HepG2 (cell line): ENCODE measurements around the gene TTC8. TPM values are rescaled to one million over a fixed set of nuclear protein-coding genes. Genes with fewer than 3 reads are reported as not detected.

Experiments used
- ATF7-NPFF ChIP-seq: sonication (generic); formaldehyde crosslinking; IDR thresholded peaks from 2 replicates; pipeline ENCODE4 v1.8.1; 2023; ENCODE audit warnings: mild to moderate bottlenecking, low read depth, missing genetic modification reagents, moderate library complexity
- FOXM1 ChIP-seq: sonication (generic); formaldehyde crosslinking; IDR thresholded peaks from 2 replicates; pipeline ENCODE4 v1.5.0; 2020; ENCODE audit warnings: missing genetic modification reagents
- HNF4A ChIP-seq: sonication (generic); formaldehyde crosslinking; IDR thresholded peaks from 2 replicates; pipeline ENCODE4 v1.4.0; 2020; ENCODE audit warnings: missing genetic modification reagents
- NCOA5 ChIP-seq: sonication (generic); formaldehyde crosslinking; IDR thresholded peaks from 2 replicates; pipeline ENCODE4 v1.4.0; 2020; ENCODE audit warnings: missing genetic modification reagents
- NFYC ChIP-seq: IDR thresholded peaks from 2 replicates; pipeline ENCODE4 v1.6.1; 2016; ENCODE audit warnings: missing genetic modification reagents, missing compliant biosample characterization
- NR2F6 ChIP-seq, 2 experiments: IDR thresholded peaks; 2 replicates each; pipeline ENCODE4 v1.6.1; 2016; ENCODE audit warnings: antibody characterized with exemption in 1 of 2, mild to moderate bottlenecking in 1 of 2
- RFXANK ChIP-seq: IDR thresholded peaks from 2 replicates; pipeline ENCODE4 v1.6.1; 2016
- RORA ChIP-seq: sonication (generic); formaldehyde crosslinking; IDR thresholded peaks from 2 replicates; pipeline ENCODE4 v1.5.0; 2020; ENCODE audit warnings: mild to moderate bottlenecking, missing genetic modification reagents, moderate library complexity
- SRF ChIP-seq: IDR thresholded peaks from 2 replicates; pipeline ENCODE4 v1.6.1; 2011; ENCODE audit warnings: mild to moderate bottlenecking, low read depth, low read length, moderate library complexity
- ZBTB14 ChIP-seq: sonication (generic); formaldehyde crosslinking; IDR thresholded peaks from 2 replicates; pipeline ENCODE4 v1.4.0; 2020; ENCODE audit warnings: missing genetic modification reagents
- ZBTB49 ChIP-seq: sonication (generic); formaldehyde crosslinking; IDR thresholded peaks from 2 replicates; pipeline ENCODE4 v1.4.0; 2020; ENCODE audit warnings: missing genetic modification reagents, borderline replicate concordance
- ZNF598 ChIP-seq: sonication (generic); formaldehyde crosslinking; IDR thresholded peaks from 2 replicates; pipeline ENCODE4 v1.5.1; 2020; ENCODE audit warnings: mild to moderate bottlenecking, missing genetic modification reagents, borderline replicate concordance
- ZNF83 ChIP-seq: sonication (generic); formaldehyde crosslinking; IDR thresholded peaks from 2 replicates; pipeline ENCODE4 v1.4.0; 2020; ENCODE audit warnings: missing genetic modification reagents, mild to moderate bottlenecking, borderline replicate concordance
- polyA plus RNA-seq, 8 experiments: library from polyadenylated mRNA; depleted of rRNA in 3 of 8; stranded (reverse) in 7 of 8; unstranded in 1 of 8; fragments of >200 nt; fragmentation: Illumina TruSeq in 4 of 8; extraction: Trizol in 4 of 8; gene quantifications; 2 replicates each; pipeline versions ENCODE4 v1.2.1 to v1.2.3, GENCODE V29; 2011 to 2016; ENCODE audit warnings: low read depth in 4 of 8, missing spikeins in 1 of 8, mixed read lengths in 1 of 8; ENCODE audit not compliant: insufficient read depth in 1 of 8
- total RNA-seq, 5 experiments: library from RNA; depleted of rRNA; stranded (reverse); fragments of >200 nt; fragmentation: Illumina TruSeq; extraction: Trizol; gene quantifications; 2 replicates each; pipeline ENCODE4 v1.2.3, GENCODE V29; 2016; ENCODE audit warnings: low read depth in 1 of 5
- TF ChIP-seq, protein P1 (sequence below), 2 experiments: IDR thresholded peaks; 2 replicates each; pipeline ENCODE4 v1.6.1; 2011 to 2012; ENCODE audit warnings: low read length in 2 of 2, borderline replicate concordance in 1 of 2, low read depth in 1 of 2, mild to moderate bottlenecking in 1 of 2, moderate library complexity in 1 of 2
- TF ChIP-seq, protein P2 (sequence below): sonication (generic); formaldehyde crosslinking; IDR thresholded peaks from 2 replicates; pipeline ENCODE4 v1.8.1; 2023; ENCODE audit warnings: mild to moderate bottlenecking, missing genetic modification reagents
- TF ChIP-seq, protein P3 (sequence below): sonication (generic); formaldehyde crosslinking; IDR thresholded peaks from 2 replicates; pipeline ENCODE4 v1.4.0; 2020; ENCODE audit warnings: missing genetic modification reagents, borderline replicate concordance

TTC8 gene
- total and polyA plus RNA-seq, 2 of the 13 experiments (the other 11 are each of a cell fraction or from before 2014, with no cell fraction given): 13.8 to 15.2 TPM

GRCh38 chr14:88824314-88825077 lies at the start of gene TTC8 (continued):
- TF ChIP-seq, protein P1, sequence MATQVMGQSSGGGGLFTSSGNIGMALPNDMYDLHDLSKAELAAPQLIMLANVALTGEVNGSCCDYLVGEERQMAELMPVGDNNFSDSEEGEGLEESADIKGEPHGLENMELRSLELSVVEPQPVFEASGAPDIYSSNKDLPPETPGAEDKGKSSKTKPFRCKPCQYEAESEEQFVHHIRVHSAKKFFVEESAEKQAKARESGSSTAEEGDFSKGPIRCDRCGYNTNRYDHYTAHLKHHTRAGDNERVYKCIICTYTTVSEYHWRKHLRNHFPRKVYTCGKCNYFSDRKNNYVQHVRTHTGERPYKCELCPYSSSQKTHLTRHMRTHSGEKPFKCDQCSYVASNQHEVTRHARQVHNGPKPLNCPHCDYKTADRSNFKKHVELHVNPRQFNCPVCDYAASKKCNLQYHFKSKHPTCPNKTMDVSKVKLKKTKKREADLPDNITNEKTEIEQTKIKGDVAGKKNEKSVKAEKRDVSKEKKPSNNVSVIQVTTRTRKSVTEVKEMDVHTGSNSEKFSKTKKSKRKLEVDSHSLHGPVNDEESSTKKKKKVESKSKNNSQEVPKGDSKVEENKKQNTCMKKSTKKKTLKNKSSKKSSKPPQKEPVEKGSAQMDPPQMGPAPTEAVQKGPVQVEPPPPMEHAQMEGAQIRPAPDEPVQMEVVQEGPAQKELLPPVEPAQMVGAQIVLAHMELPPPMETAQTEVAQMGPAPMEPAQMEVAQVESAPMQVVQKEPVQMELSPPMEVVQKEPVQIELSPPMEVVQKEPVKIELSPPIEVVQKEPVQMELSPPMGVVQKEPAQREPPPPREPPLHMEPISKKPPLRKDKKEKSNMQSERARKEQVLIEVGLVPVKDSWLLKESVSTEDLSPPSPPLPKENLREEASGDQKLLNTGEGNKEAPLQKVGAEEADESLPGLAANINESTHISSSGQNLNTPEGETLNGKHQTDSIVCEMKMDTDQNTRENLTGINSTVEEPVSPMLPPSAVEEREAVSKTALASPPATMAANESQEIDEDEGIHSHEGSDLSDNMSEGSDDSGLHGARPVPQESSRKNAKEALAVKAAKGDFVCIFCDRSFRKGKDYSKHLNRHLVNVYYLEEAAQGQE (IDR thresholded peaks at IDR 0.05; ENCODE audit: borderline replicate concordance in 1 of 2, low read depth in 1 of 2, low read length in 2 of 2): no peak
- TF ChIP-seq NFYC (CRISPR knock-in tag) (no peak), NR2F6 (IDR thresholded peaks at IDR 0.05) (no peak), NR2F6 (CRISPR knock-in tag; IDR thresholded peaks at IDR 0.05) (0 out of 2 replicates have a peak, but pooled peaks have one; percentile 34), ZNF83 (no peak), ZBTB14 (no peak), HNF4A (peak; percentile 20), ATF7-NPFF (no peak), SRF (no peak), FOXM1 (CRISPR knock-in tag) (no peak), ZNF598 (CRISPR knock-in tag) (peak; percentile 93), RFXANK (peak; percentile 96), RORA (CRISPR knock-in tag) (no peak), ZBTB49 (CRISPR knock-in tag) (no peak), NCOA5 (CRISPR knock-in tag) (no peak)
- TF ChIP-seq, protein P2, sequence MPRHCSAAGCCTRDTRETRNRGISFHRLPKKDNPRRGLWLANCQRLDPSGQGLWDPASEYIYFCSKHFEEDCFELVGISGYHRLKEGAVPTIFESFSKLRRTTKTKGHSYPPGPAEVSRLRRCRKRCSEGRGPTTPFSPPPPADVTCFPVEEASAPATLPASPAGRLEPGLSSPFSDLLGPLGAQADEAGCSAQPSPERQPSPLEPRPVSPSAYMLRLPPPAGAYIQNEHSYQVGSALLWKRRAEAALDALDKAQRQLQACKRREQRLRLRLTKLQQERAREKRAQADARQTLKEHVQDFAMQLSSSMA (CRISPR knock-in tag): peak; percentile 84; the same call in 1 of the 2 replicates
- TF ChIP-seq, protein P3, sequence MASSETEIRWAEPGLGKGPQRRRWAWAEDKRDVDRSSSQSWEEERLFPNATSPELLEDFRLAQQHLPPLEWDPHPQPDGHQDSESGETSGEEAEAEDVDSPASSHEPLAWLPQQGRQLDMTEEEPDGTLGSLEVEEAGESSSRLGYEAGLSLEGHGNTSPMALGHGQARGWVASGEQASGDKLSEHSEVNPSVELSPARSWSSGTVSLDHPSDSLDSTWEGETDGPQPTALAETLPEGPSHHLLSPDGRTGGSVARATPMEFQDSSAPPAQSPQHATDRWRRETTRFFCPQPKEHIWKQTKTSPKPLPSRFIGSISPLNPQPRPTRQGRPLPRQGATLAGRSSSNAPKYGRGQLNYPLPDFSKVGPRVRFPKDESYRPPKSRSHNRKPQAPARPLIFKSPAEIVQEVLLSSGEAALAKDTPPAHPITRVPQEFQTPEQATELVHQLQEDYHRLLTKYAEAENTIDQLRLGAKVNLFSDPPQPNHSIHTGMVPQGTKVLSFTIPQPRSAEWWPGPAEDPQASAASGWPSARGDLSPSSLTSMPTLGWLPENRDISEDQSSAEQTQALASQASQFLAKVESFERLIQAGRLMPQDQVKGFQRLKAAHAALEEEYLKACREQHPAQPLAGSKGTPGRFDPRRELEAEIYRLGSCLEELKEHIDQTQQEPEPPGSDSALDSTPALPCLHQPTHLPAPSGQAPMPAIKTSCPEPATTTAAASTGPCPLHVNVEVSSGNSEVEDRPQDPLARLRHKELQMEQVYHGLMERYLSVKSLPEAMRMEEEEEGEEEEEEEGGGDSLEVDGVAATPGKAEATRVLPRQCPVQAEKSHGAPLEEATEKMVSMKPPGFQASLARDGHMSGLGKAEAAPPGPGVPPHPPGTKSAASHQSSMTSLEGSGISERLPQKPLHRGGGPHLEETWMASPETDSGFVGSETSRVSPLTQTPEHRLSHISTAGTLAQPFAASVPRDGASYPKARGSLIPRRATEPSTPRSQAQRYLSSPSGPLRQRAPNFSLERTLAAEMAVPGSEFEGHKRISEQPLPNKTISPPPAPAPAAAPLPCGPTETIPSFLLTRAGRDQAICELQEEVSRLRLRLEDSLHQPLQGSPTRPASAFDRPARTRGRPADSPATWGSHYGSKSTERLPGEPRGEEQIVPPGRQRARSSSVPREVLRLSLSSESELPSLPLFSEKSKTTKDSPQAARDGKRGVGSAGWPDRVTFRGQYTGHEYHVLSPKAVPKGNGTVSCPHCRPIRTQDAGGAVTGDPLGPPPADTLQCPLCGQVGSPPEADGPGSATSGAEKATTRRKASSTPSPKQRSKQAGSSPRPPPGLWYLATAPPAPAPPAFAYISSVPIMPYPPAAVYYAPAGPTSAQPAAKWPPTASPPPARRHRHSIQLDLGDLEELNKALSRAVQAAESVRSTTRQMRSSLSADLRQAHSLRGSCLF (CRISPR knock-in tag): no peak
